ENCODE results near the gene SETSIP. TPM values are rescaled to one million over a fixed set of nuclear protein-coding genes. Genes with fewer than 3 reads are reported as not detected.

The SETSIP gene
- total and polyA plus RNA-seq, 2 donors (not counting 1 experiment from before 2014, with no cell fraction given), result 0.12 to 0.17 TPM

- Histone ChIP-seq H3K79me2 (ENCODE audit: control insufficient read depth, insufficient read depth, low read length) (no peaks in the 10 kb centered on the region), H3K4me1 (ENCODE audit: control insufficient read depth, extremely low read depth, insufficient read depth, low read length) (no peaks in the 10 kb centered on the region), H3K27ac (ENCODE audit: insufficient read depth, low read length) (no peak overlapping the region), H3K4me2 (ENCODE audit: extremely low read depth, insufficient read depth, low read length) (no peak overlapping the region), H3K36me3 (ENCODE audit: control insufficient read depth, insufficient read depth, low read length) (no peaks in the 10 kb centered on the region), H3K9me3 (ENCODE audit: control insufficient read depth, insufficient read depth, low read depth, low read length) (no peaks in the 10 kb centered on the region), H4K20me1 (ENCODE audit: control insufficient read depth, extremely low read depth, insufficient read depth, low read length) (no peaks in the 10 kb centered on the region), H3K9ac (ENCODE audit: insufficient read depth, low read length) (no peak overlapping the region), H2AFZ (ENCODE audit: low read length) (no peak overlapping the region), H3K4me3 (replicated peaks in 1 of 4; ENCODE audit: control extremely low read depth in 1 of 4, insufficient read depth in 1 of 4, low read depth in 3 of 4, low read length in 4 of 4) (no peak overlapping the region), H3K27me3 (ENCODE audit: control insufficient read depth, insufficient read depth, low read length) (no peaks in the 10 kb centered on the region)
- TF ChIP-seq CTCF (conservative IDR thresholded peaks at IDR 0.05 in 1 of 2, IDR thresholded peaks at IDR 0.05 in 1 of 2; ENCODE audit: low read depth in 1 of 2, low read length in 2 of 2), result no peak
- no peak for TF ChIP-seq EZH2 (IDR thresholded peaks at IDR 0.05; ENCODE audit: low read length, missing control alignments)
- DNase-seq (ENCODE audit: low read depth in 2 of 2), result no peak
Measured at GRCh38 chr1:92094090-92094489, 18.9 kb upstream of the SETSIP start.

- no peak overlapping the region for H2AFZ ChIP-seq (ENCODE audit: low read length)
- no peaks in the 10 kb centered on the region for H3K9me3 ChIP-seq (ENCODE audit: control insufficient read depth, insufficient read depth, low read depth, low read length)
- H3K27me3 ChIP-seq (ENCODE audit: control insufficient read depth, insufficient read depth, low read length), result no peaks in the 10 kb centered on the region
- no peaks in the 10 kb centered on the region for H4K20me1 ChIP-seq (ENCODE audit: control insufficient read depth, extremely low read depth, insufficient read depth, low read length)
- H3K4me3 ChIP-seq (replicated peaks in 1 of 4; ENCODE audit: control extremely low read depth in 1 of 4, insufficient read depth in 1 of 4, low read depth in 3 of 4, low read length in 4 of 4), result no peak overlapping the region
- no peaks in the 10 kb centered on the region for H3K4me1 ChIP-seq (ENCODE audit: control insufficient read depth, extremely low read depth, insufficient read depth, low read length)
- TF ChIP-seq CTCF (conservative IDR thresholded peaks at IDR 0.05 in 1 of 2, IDR thresholded peaks at IDR 0.05 in 1 of 2; ENCODE audit: low read depth in 1 of 2, low read length in 2 of 2), result no peak
- no peak for TF ChIP-seq EZH2 (IDR thresholded peaks at IDR 0.05; ENCODE audit: low read length, missing control alignments)
- H3K36me3 ChIP-seq (ENCODE audit: control insufficient read depth, insufficient read depth, low read length), result no peaks in the 10 kb centered on the region
- no peaks in the 10 kb centered on the region for H3K79me2 ChIP-seq (ENCODE audit: control insufficient read depth, insufficient read depth, low read length)
- no peak for DNase-seq (ENCODE audit: low read depth in 2 of 2)
- H3K9ac ChIP-seq (ENCODE audit: insufficient read depth, low read length), result no peak overlapping the region
- no peak overlapping the region for H3K4me2 ChIP-seq (ENCODE audit: extremely low read depth, insufficient read depth, low read length)
- no peak overlapping the region for H3K27ac ChIP-seq (ENCODE audit: insufficient read depth, low read length)
Measured at GRCh38 chr1:92091625-92092024, 16.4 kb upstream of the SETSIP start.

GRCh38 chr1:92087542-92087941 lies 12.3 kb upstream of the SETSIP start:
- DNase-seq (ENCODE audit: low read depth in 2 of 2), result no peak
- Histone ChIP-seq H3K36me3 (ENCODE audit: control insufficient read depth, insufficient read depth, low read length) (no peaks in the 10 kb centered on the region), H3K27me3 (ENCODE audit: control insufficient read depth, insufficient read depth, low read length) (no peaks in the 10 kb centered on the region), H4K20me1 (ENCODE audit: control insufficient read depth, extremely low read depth, insufficient read depth, low read length) (no peaks in the 10 kb centered on the region), H3K9ac (ENCODE audit: insufficient read depth, low read length) (no peak overlapping the region), H2AFZ (ENCODE audit: low read length) (no peak overlapping the region), H3K9me3 (ENCODE audit: control insufficient read depth, insufficient read depth, low read depth, low read length) (no peaks in the 10 kb centered on the region), H3K4me3 (replicated peaks in 1 of 4; ENCODE audit: control extremely low read depth in 1 of 4, insufficient read depth in 1 of 4, low read depth in 3 of 4, low read length in 4 of 4) (no peak overlapping the region), H3K4me2 (ENCODE audit: extremely low read depth, insufficient read depth, low read length) (no peak overlapping the region), H3K27ac (ENCODE audit: insufficient read depth, low read length) (no peak overlapping the region), H3K4me1 (ENCODE audit: control insufficient read depth, extremely low read depth, insufficient read depth, low read length) (no peaks in the 10 kb centered on the region), H3K79me2 (ENCODE audit: control insufficient read depth, insufficient read depth, low read length) (no peaks in the 10 kb centered on the region)
- TF ChIP-seq CTCF (conservative IDR thresholded peaks at IDR 0.05 in 1 of 2, IDR thresholded peaks at IDR 0.05 in 1 of 2; ENCODE audit: low read depth in 1 of 2, low read length in 2 of 2) (no peak), EZH2 (IDR thresholded peaks at IDR 0.05; ENCODE audit: low read length, missing control alignments) (no peak)
